MM.1S (cell line): ENCODE measurements around the gene GULP1.

Experiments
- DNase-seq: peaks from one replicate; pipeline ENCODE4 v3.0.0-alpha.2; 2015
- H2AFZ ChIP-seq: fragments of 300-600 bp; sonication (generic); 2 replicates; pipeline ENCODE4 v1.6.0; 2016; ENCODE audit warnings: antibody characterized with exemption, low read length
- H3F3A ChIP-seq: fragments of 300-600 bp; sonication (generic); 2 replicates; pipeline ENCODE4 v1.6.1; 2016; ENCODE audit warnings: mild to moderate bottlenecking, antibody characterized with exemption, low read length, moderate library complexity, mixed read lengths; ENCODE audit not compliant: insufficient read depth
- H3K27ac ChIP-seq: fragments of 300-600 bp; sonication (generic); 2 replicates; pipeline ENCODE4 v1.5.1; 2016; ENCODE audit warnings: mild to moderate bottlenecking, low read length
- H3K27me3 ChIP-seq: fragments of 300-600 bp; sonication (generic); replicated peaks from 2 replicates; pipeline ENCODE4 v1.6.0; 2016; ENCODE audit warnings: low read length; ENCODE audit not compliant: insufficient read depth
- H3K36me3 ChIP-seq: fragments of 300-600 bp; sonication (generic); replicated peaks from 2 replicates; pipeline ENCODE4 v1.6.1; 2016; ENCODE audit warnings: mild to moderate bottlenecking, low read length, mixed read lengths; ENCODE audit not compliant: insufficient read depth
- H3K4me1 ChIP-seq: fragments of 300-600 bp; sonication (generic); 2 replicates; pipeline ENCODE4 v1.6.1; 2016; ENCODE audit warnings: low read length, mixed read lengths
- H3K4me2 ChIP-seq: fragments of 300-600 bp; sonication (generic); 2 replicates; pipeline ENCODE4 v1.6.0; 2016; ENCODE audit warnings: low read depth, low read length
- H3K4me3 ChIP-seq: fragments of 300-600 bp; sonication (generic); 2 replicates; pipeline ENCODE4 v1.5.1; 2016; ENCODE audit warnings: low read length, mixed read lengths
- H3K79me2 ChIP-seq: fragments of 300-600 bp; sonication (generic); 2 replicates; pipeline ENCODE4 v1.6.1; 2016; ENCODE audit warnings: mixed run types, low read length, mixed read lengths
- H3K9ac ChIP-seq: fragments of 300-600 bp; sonication (generic); 2 replicates; pipeline ENCODE4 v1.6.1; 2016; ENCODE audit warnings: low read length, mixed read lengths
- H3K9me2 ChIP-seq: fragments of 300-600 bp; sonication (generic); replicated peaks from 2 replicates; pipeline ENCODE4 v1.6.1; 2016; ENCODE audit warnings: mild to moderate bottlenecking, low read length, mixed read lengths; ENCODE audit not compliant: insufficient read depth
- H3K9me3 ChIP-seq: fragments of 300-600 bp; sonication (generic); replicated peaks from 2 replicates; pipeline ENCODE4 v1.6.1; 2016; ENCODE audit warnings: mild to moderate bottlenecking, low read length, mixed read lengths; ENCODE audit not compliant: insufficient read depth
- H4K20me1 ChIP-seq: fragments of 300-600 bp; sonication (generic); 2 replicates; pipeline ENCODE4 v1.6.1; 2016; ENCODE audit warnings: mild to moderate bottlenecking, low read length, moderate library complexity, mixed read lengths; ENCODE audit not compliant: insufficient read depth
- EZH2 ChIP-seq: fragments of 300-600 bp; sonication (generic); optimal IDR thresholded peaks from 2 replicates; pipeline ENCODE3; 2017; ENCODE audit warnings: low read depth, mild to moderate bottlenecking, antibody characterized with exemption, low read length, mixed read lengths
- EZH2phosphoT487 ChIP-seq: fragments of 300-600 bp; sonication (generic); IDR thresholded peaks from 2 replicates; pipeline ENCODE4 v1.6.1; 2018; ENCODE audit warnings: antibody characterized with exemption, low read length
- TF ChIP-seq, protein P1 (sequence below): fragments of 300-600 bp; sonication (generic); IDR thresholded peaks from 2 replicates; pipeline ENCODE4 v1.5.1; 2016; ENCODE audit warnings: antibody characterized with exemption, low read length, mixed read lengths

Gene GULP1

DNA sequence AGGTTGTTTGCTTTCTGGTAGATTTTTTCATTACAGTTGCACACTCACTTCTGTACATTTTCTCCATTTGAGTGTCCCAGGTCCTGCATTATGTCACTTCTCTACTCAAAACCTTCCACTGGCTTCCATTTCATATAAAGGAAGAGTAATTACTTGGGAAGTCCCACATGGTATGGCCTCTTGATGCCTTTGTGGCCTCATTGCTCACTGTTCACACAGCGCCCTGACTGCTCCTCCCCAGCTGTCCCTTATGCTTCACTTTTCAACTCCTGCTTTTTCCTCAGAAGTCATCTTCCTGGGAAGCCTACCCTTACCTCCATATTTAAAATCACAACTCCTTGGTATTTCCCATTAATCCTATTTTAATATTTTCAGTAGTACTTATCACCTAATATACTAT is 24.7 kb downstream of the GULP1 start:
- no peaks in the 10 kb centered on the region for H3K4me1 ChIP-seq
- no peaks in the 10 kb centered on the region for H3K36me3 ChIP-seq
- H3K27ac ChIP-seq, result no peak overlapping the region
- H4K20me1 ChIP-seq, result no peaks in the 10 kb centered on the region
- TF ChIP-seq EZH2phosphoT487 (no peak), EZH2 (no peak)
- TF ChIP-seq, protein P1, sequence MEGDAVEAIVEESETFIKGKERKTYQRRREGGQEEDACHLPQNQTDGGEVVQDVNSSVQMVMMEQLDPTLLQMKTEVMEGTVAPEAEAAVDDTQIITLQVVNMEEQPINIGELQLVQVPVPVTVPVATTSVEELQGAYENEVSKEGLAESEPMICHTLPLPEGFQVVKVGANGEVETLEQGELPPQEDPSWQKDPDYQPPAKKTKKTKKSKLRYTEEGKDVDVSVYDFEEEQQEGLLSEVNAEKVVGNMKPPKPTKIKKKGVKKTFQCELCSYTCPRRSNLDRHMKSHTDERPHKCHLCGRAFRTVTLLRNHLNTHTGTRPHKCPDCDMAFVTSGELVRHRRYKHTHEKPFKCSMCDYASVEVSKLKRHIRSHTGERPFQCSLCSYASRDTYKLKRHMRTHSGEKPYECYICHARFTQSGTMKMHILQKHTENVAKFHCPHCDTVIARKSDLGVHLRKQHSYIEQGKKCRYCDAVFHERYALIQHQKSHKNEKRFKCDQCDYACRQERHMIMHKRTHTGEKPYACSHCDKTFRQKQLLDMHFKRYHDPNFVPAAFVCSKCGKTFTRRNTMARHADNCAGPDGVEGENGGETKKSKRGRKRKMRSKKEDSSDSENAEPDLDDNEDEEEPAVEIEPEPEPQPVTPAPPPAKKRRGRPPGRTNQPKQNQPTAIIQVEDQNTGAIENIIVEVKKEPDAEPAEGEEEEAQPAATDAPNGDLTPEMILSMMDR, result no peak
- no peak overlapping the region for H3K4me3 ChIP-seq
- no peak overlapping the region for H3K4me2 ChIP-seq
- no peak overlapping the region for H3K9ac ChIP-seq
- no peaks in the 10 kb centered on the region for H3K9me2 ChIP-seq
- no peaks in the 10 kb centered on the region for H3K27me3 ChIP-seq
- H3K79me2 ChIP-seq, result no peaks in the 10 kb centered on the region
- no peaks in the 10 kb centered on the region for H3K9me3 ChIP-seq
- no peak for DNase-seq
- H3F3A ChIP-seq, result no peaks in the 10 kb centered on the region
- H2AFZ ChIP-seq, result no peak overlapping the region

DNA sequence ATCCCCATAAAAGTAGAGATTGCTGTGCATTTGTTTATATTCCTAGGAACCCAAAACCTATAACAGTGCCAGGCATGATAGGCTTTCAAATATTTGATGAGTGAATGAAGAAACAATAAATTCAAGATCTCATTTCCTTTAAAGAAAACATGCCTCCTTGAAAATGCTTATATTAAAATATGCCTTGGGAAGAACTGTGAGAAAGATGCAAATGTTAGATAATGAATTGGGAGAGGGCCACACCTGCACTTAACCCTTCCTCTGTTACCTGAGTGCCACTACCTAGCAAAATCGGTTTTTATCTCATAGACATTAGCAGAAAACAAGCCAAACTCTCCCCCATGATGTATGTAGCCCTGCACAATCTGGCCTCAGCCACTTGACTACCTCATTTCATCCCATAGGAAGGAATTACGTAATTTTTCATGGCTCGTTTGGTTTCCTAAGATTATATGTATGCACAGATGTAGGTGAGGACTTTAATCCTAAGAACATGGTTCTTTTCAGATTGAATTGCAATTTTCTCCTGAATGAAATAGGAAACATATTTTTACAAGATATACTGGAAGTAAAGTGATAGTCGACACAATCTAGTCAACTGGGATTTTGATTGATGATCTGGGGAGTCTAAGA is 25.2 kb downstream of the GULP1 start:
- Histone ChIP-seq H3F3A (no peaks in the 10 kb centered on the region), H3K27me3 (no peaks in the 10 kb centered on the region), H3K9me3 (no peaks in the 10 kb centered on the region), H3K4me3 (no peak overlapping the region), H3K79me2 (no peaks in the 10 kb centered on the region), H4K20me1 (no peaks in the 10 kb centered on the region), H3K36me3 (no peaks in the 10 kb centered on the region), H3K9ac (no peak overlapping the region), H2AFZ (no peak overlapping the region), H3K4me1 (no peaks in the 10 kb centered on the region), H3K9me2 (no peaks in the 10 kb centered on the region), H3K4me2 (no peak overlapping the region), H3K27ac (no peak overlapping the region)
- no peak for DNase-seq
- TF ChIP-seq, protein P1, result no peak
- no peak for TF ChIP-seq EZH2
- no peak for TF ChIP-seq EZH2phosphoT487

DNA sequence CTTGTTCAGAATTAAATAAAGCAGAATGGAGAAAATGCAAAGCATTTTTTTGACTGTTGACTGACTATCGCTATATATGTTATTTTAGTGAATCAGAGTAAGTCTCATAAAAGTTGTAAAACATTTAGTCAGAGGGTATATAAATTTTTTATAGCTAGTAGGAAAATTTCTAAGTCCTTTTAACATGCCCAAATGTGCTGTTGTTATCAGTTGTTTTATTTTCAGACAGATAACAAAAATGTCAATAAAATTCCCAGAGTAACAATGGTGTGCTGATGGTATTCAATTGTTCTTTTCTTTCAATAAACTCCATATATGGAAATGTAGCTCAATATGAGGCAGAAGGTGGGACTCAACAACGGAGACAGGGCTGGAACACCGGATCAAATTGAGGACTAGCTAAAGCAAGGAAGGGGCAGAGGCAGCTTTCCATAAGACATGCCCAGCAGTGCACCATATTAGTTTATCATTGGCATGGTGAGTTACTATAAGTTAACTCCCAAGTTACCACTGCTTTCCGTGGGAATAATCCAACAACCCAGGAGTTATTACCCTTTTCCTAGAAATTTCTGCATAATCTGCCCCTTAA is 26.6 kb downstream of the GULP1 start:
- Histone ChIP-seq H3K79me2 (no peaks in the 10 kb centered on the region), H3K27me3 (no peaks in the 10 kb centered on the region), H3F3A (no peaks in the 10 kb centered on the region), H3K4me3 (no peak overlapping the region), H3K27ac (no peak overlapping the region), H2AFZ (no peak overlapping the region), H3K36me3 (no peaks in the 10 kb centered on the region), H4K20me1 (no peaks in the 10 kb centered on the region), H3K4me2 (no peak overlapping the region), H3K9me3 (no peaks in the 10 kb centered on the region), H3K9ac (no peak overlapping the region), H3K9me2 (no peaks in the 10 kb centered on the region), H3K4me1 (no peaks in the 10 kb centered on the region)
- TF ChIP-seq, protein P1, result no peak
- TF ChIP-seq EZH2 (no peak), EZH2phosphoT487 (no peak)
- no peak for DNase-seq
